Lung (tissue), 12 donors: ENCODE data around the gene DTNB. TPM values are rescaled to one million over a fixed set of nuclear protein-coding genes. Genes with fewer than 3 reads are reported as not detected.

Source experiments
- ATAC-seq: fragments of 200-7000 bp; cut with Tn5 transposase; one replicate; pipeline ENCODE4 v1.9.1; 2020; ENCODE audit warnings: moderate number of reproducible peaks; ENCODE audit not compliant: insufficient read depth, low FRiP score
- DNase-seq, 3 donors: peaks; one replicate each; pipeline ENCODE4 v3.0.0-alpha.2; 2013 to 2017
- H3K27ac ChIP-seq, 2 donors: one replicate each; pipeline ENCODE4 v1.5.1; 2013; ENCODE audit warnings: mild to moderate bottlenecking in 2 of 2, moderate library complexity in 2 of 2, control low read depth in 1 of 2, inconsistent platforms in 1 of 2, low read depth in 1 of 2, low read length in 1 of 2
- H3K27me3 ChIP-seq, 3 donors: one replicate each; pipeline ENCODE4 v1.5.1; 2013; ENCODE audit warnings: low read length in 2 of 3; ENCODE audit not compliant: control insufficient read depth in 3 of 3, insufficient read depth in 3 of 3
- H3K36me3 ChIP-seq, 4 donors: one replicate each; pipeline ENCODE4 v1.5.1; 2013; ENCODE audit warnings: low read length in 4 of 4, mild to moderate bottlenecking in 1 of 4, moderate library complexity in 1 of 4; ENCODE audit not compliant: control insufficient read depth in 4 of 4, insufficient read depth in 4 of 4
- H3K4me1 ChIP-seq, 5 donors: one replicate each; pipeline ENCODE4 v1.5.1; 2013; ENCODE audit warnings: low read length in 5 of 5, mild to moderate bottlenecking in 2 of 5, moderate library complexity in 1 of 5; ENCODE audit not compliant: control insufficient read depth in 5 of 5, insufficient read depth in 5 of 5
- H3K4me3 ChIP-seq: one replicate; pipeline ENCODE4 v1.5.1; 2013; ENCODE audit warnings: mild to moderate bottlenecking, control low read depth, moderate library complexity
- H3K9ac ChIP-seq, 2 donors: one replicate each; pipeline ENCODE4 v1.5.1; 2013; ENCODE audit warnings: low read length in 2 of 2, control low read depth in 1 of 2; ENCODE audit not compliant: insufficient read depth in 1 of 2
- H3K9me3 ChIP-seq, 4 donors: one replicate each; pipeline ENCODE4 v1.5.1; 2013; ENCODE audit warnings: low read length in 3 of 4, mild to moderate bottlenecking in 1 of 4, moderate library complexity in 1 of 4; ENCODE audit not compliant: control insufficient read depth in 4 of 4, insufficient read depth in 3 of 4
- WGBS, 2 donors: extraction: QIAGEN DNeasy Blood & Tissue Kit; methylation state at CpG; one replicate each; pipeline ENCODE4 v1.1.7; 2013; 5-methylcytosine and 5-hydroxymethylcytosine counted together
- polyA plus RNA-seq, 2 donors: library from polyadenylated mRNA; stranded (reverse); fragments of 200-250 nt; gene quantifications; one replicate each; pipeline ENCODE4 v1.2.1, GENCODE V29; 2013
- total RNA-seq, 2 donors: library from RNA; depleted of rRNA in 1 of 2; stranded (reverse); fragments of >200 nt in 1 of 2; gene quantifications; one replicate each; pipeline ENCODE4 v1.2.1, GENCODE V29; 2014 to 2021
- TF ChIP-seq, protein P1 (sequence below): IDR thresholded peaks from 2 replicates; pipeline ENCODE4 v1.5.1; 2012; ENCODE audit warnings: mild to moderate bottlenecking; ENCODE audit errors: control extremely low read depth, extremely low read depth
- donor health status: control.
- donor health status: control.
- donor health status: Bipolar disorder and iron deficiency.
- donor health status: healthy.
- donor health status: DM: yes; HTN: yes; CAD: no.

Gene DTNB
- total and polyA plus RNA-seq, 4 donors: 10.1 to 35.2 (median 20.4) TPM

DNA sequence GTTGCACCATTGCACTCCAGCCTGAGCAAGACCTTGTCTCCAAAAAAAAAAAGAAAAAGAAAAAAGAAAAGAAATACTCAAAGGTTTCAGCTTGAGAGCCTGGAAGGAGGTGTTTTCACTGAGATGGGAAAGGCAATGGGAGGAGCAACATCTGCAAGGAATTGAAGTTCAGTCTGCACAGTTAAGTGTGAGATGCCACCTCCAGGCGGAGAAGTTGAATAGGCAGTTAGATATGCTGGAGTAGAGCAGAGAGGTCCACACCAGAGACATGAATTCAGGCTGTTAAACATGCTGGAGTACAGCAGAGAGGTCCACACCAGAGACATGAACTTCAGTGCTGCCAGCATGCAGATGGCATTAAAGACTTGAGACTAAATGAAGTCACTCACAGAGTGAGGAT, 41.4 kb upstream of the DTNB start:
- ATAC-seq: no peak
- H3K9me3 ChIP-seq: no peaks in the 10 kb centered on the region
- peaks cover 0 to 6% (median 0%) of the 10 kb centered on the region in 5 donors for H3K4me1 ChIP-seq
- no peaks in the 10 kb centered on the region for H3K36me3 ChIP-seq
- no peaks in the 10 kb centered on the region for H3K27me3 ChIP-seq
- H3K9ac ChIP-seq: no peak overlapping the region
- TF ChIP-seq, protein P1, sequence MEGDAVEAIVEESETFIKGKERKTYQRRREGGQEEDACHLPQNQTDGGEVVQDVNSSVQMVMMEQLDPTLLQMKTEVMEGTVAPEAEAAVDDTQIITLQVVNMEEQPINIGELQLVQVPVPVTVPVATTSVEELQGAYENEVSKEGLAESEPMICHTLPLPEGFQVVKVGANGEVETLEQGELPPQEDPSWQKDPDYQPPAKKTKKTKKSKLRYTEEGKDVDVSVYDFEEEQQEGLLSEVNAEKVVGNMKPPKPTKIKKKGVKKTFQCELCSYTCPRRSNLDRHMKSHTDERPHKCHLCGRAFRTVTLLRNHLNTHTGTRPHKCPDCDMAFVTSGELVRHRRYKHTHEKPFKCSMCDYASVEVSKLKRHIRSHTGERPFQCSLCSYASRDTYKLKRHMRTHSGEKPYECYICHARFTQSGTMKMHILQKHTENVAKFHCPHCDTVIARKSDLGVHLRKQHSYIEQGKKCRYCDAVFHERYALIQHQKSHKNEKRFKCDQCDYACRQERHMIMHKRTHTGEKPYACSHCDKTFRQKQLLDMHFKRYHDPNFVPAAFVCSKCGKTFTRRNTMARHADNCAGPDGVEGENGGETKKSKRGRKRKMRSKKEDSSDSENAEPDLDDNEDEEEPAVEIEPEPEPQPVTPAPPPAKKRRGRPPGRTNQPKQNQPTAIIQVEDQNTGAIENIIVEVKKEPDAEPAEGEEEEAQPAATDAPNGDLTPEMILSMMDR: no peak
- H3K4me3 ChIP-seq: no peak overlapping the region
- no peak for DNase-seq
- 90 to 93% methylated on average over 1 of the region's 1 CpG for WGBS, 2 donors
- no peak overlapping the region for H3K27ac ChIP-seq

DNA sequence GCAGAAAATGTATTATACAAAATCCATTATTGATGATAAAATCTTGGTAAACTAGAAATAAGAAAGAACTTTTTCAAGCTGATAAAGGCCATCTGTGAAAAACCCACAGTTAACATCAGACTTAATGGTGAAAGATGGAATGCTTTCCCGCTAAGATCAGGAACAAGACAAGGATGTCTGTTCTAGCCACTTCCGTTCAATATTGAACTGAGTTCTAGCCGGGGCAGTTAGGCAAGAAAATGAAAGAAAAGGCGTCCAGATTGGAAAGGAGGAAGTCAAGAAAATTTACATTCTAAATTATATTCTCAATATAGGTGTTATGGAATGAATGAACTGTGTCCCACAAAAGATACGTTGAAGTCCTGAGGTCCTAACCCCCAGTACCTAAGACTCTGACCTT, 39.1 kb upstream of the DTNB start:
- ATAC-seq (no peak), DNase-seq (no peak)
- no peaks in the 10 kb centered on the region for H3K4me1 ChIP-seq
- no peaks in the 10 kb centered on the region for H3K36me3 ChIP-seq
- TF ChIP-seq, protein P1: no peak
- H3K9ac ChIP-seq: no peak overlapping the region
- 43 to 65% methylated on average over 5 of the region's 5 CpGs for WGBS, 2 donors
- H3K4me3 ChIP-seq: no peak overlapping the region
- H3K9me3 ChIP-seq: peaks cover 0 to 3% (median 0%) of the 10 kb centered on the region in 4 donors
- no peak overlapping the region for H3K27ac ChIP-seq
- no peaks in the 10 kb centered on the region for H3K27me3 ChIP-seq

DNA sequence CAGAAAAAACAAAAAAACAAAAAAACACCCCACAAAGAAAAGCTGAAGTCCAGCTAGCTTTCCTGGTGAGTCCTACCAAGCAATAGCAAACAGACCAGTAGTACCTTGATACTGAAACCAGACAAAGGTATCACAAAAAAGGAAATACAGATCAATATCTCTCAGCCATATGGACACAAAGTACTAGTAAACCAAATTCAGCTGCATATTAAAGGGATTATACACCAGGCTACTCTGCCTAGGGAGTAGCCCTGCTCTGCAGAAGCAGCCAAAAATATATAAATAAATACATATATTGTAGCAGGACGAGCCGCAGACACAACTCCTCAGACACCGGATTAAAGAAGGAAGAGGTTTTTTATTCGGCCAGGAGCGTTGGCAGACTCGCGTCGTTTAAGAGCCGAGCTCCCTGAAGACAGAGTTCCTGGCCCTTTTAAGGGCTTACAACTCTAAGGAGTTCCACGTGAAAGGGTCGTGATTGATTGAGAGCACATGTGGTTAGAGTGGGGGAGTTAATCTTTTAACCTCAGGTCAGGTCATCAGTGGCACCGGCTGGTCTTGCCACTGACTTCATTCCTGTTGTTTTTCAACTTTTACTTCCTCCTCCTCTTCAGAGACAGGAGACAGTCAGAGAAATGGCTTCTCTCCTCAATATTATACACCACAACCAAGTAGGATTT, 38.4 kb upstream of the DTNB start:
- ATAC-seq: no peak
- H3K27me3 ChIP-seq: no peaks in the 10 kb centered on the region
- TF ChIP-seq, protein P1: no peak
- no peaks in the 10 kb centered on the region for H3K36me3 ChIP-seq
- H3K27ac ChIP-seq: no peak overlapping the region
- H3K9ac ChIP-seq: no peak overlapping the region
- whole genome bisulfite sequencing, 2 donors: 2 to 3% methylated on average over 12 of the region's 12 CpGs
- no peak overlapping the region for H3K4me3 ChIP-seq
- no peaks in the 10 kb centered on the region for H3K4me1 ChIP-seq
- no peak for DNase-seq
- peaks cover 0 to 3% (median 0%) of the 10 kb centered on the region in 4 donors for H3K9me3 ChIP-seq

DNA sequence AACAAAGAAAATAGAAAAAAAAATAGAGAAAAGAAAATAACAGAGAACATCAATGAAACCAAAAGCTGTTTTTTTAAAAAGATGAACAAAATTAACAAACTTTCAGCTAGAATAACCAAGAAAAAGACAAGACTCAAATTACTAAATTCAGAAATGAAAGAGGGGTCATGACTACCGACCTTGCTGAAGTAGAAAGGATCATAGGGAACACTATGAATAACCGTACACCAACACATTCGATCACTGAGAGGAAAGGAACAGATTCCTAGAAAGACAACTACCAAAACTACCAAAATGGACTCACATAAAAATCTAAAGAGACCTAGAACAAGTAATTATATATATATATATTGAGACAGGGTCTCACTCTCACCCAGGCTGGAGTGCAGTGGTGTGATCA, 37.4 kb upstream of the DTNB start:
- Histone ChIP-seq H3K9ac (no peak overlapping the region), H3K4me1 (no peaks in the 10 kb centered on the region), H3K9me3 (peaks cover 0 to 3% (median 0%) of the 10 kb centered on the region in 4 donors), H3K27ac (no peak overlapping the region), H3K36me3 (no peaks in the 10 kb centered on the region), H3K27me3 (no peaks in the 10 kb centered on the region), H3K4me3 (no peak overlapping the region)
- DNase-seq: no peak
- WGBS, 2 donors: 89 to 90% methylated on average over 3 of the region's 3 CpGs
- no peak for ATAC-seq
- TF ChIP-seq, protein P1: no peak
